ENCODE results near the gene MARCHF2.

DNA sequence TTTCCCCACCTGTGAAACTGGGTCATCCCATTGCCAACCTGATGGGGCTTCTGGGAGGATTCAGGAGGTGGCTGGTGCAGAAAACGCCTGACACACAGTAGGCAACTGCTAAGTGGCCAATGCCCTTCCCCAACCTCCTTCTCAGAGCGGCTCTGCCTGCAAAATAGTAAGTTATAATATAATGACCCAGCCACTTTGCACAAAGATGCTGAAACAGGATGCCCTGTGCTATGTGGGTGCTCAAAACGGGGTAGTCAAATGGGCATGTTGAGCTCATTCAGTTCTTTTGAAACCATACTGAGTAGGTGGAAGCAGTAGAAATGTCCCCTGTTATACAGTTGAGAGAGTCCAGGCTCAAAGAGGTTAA, 507 bp downstream of the MARCHF2 start:
- TF ChIP-seq, protein P1, sequence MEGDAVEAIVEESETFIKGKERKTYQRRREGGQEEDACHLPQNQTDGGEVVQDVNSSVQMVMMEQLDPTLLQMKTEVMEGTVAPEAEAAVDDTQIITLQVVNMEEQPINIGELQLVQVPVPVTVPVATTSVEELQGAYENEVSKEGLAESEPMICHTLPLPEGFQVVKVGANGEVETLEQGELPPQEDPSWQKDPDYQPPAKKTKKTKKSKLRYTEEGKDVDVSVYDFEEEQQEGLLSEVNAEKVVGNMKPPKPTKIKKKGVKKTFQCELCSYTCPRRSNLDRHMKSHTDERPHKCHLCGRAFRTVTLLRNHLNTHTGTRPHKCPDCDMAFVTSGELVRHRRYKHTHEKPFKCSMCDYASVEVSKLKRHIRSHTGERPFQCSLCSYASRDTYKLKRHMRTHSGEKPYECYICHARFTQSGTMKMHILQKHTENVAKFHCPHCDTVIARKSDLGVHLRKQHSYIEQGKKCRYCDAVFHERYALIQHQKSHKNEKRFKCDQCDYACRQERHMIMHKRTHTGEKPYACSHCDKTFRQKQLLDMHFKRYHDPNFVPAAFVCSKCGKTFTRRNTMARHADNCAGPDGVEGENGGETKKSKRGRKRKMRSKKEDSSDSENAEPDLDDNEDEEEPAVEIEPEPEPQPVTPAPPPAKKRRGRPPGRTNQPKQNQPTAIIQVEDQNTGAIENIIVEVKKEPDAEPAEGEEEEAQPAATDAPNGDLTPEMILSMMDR (IDR thresholded peaks at IDR 0.05), result no peak
- TF ChIP-seq POLR2A (IDR thresholded peaks at IDR 0.05), result no peak
- no peak for TF ChIP-seq POLR2AphosphoS5 (IDR thresholded peaks at IDR 0.05)
